Astrocyte (in vitro differentiated cells and primary cell): ENCODE measurements around the gene OMG.

Experiments
- CTCF ChIP-seq: IDR thresholded peaks from 2 replicates; pipeline ENCODE4 v1.5.1; 2011; ENCODE audit warnings: low read depth, mild to moderate bottlenecking, inconsistent platforms, low read length, moderate library complexity; ENCODE audit not compliant: insufficient read depth
- EZH2 ChIP-seq: IDR thresholded peaks from 2 replicates; pipeline ENCODE4 v1.6.1; 2012; ENCODE audit warnings: mild to moderate bottlenecking, low read length, inconsistent platforms; ENCODE audit not compliant: insufficient read depth

GRCh38 chr17:31273516-31273915 is 23.5 kb downstream of the OMG start:
- TF ChIP-seq EZH2 (no peak), CTCF (no peak)
